ENCODE measurements around the gene TXNDC11.

- TF ChIP-seq POLR2A (IDR thresholded peaks at IDR 0.05), result no peak
- TF ChIP-seq CTCF (IDR thresholded peaks at IDR 0.05), result no peak
Observed at GRCh38 chr16:11649276-11649675, 93.4 kb downstream of the TXNDC11 start.
